ENCODE measurements around the gene OR5M11.
"Not testable (repeated sequence)": the region's sequence is repeated elsewhere in the genome, so short reads cannot be mapped to it uniquely, and the experiment has no call there.

Gene OR5M11

DNA sequence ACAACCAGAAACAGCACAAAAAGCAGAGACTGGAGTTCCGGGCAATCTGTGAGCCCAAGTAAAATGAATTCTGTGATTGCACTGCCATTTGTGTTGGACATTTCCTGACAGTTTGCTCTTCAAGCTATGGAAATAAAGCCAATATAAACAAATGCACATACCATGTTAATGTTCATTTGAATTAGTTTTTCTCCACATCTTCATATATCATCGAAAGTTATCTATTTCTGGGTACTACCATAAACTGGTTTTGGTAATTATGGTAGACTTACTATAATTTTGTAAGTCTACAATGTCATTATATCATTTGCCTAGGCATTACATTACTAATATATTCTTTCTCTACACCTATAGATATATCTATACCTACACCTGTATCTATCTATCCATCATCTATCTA is at the start of gene OR5M11:
Gene OR5M11, minus strand, starts transcription at position 101 of the 400 bp plus-strand sequence. Its CDS starts 0 bp downstream, at position 101.
- TF ChIP-seq, protein P1, sequence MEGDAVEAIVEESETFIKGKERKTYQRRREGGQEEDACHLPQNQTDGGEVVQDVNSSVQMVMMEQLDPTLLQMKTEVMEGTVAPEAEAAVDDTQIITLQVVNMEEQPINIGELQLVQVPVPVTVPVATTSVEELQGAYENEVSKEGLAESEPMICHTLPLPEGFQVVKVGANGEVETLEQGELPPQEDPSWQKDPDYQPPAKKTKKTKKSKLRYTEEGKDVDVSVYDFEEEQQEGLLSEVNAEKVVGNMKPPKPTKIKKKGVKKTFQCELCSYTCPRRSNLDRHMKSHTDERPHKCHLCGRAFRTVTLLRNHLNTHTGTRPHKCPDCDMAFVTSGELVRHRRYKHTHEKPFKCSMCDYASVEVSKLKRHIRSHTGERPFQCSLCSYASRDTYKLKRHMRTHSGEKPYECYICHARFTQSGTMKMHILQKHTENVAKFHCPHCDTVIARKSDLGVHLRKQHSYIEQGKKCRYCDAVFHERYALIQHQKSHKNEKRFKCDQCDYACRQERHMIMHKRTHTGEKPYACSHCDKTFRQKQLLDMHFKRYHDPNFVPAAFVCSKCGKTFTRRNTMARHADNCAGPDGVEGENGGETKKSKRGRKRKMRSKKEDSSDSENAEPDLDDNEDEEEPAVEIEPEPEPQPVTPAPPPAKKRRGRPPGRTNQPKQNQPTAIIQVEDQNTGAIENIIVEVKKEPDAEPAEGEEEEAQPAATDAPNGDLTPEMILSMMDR (IDR thresholded peaks at IDR 0.05; ENCODE audit: insufficient read depth, missing control alignments): no peak
- no peak for FAIRE-seq
- DNase-seq (ENCODE audit: insufficient read length, low spot score): no peak

DNA sequence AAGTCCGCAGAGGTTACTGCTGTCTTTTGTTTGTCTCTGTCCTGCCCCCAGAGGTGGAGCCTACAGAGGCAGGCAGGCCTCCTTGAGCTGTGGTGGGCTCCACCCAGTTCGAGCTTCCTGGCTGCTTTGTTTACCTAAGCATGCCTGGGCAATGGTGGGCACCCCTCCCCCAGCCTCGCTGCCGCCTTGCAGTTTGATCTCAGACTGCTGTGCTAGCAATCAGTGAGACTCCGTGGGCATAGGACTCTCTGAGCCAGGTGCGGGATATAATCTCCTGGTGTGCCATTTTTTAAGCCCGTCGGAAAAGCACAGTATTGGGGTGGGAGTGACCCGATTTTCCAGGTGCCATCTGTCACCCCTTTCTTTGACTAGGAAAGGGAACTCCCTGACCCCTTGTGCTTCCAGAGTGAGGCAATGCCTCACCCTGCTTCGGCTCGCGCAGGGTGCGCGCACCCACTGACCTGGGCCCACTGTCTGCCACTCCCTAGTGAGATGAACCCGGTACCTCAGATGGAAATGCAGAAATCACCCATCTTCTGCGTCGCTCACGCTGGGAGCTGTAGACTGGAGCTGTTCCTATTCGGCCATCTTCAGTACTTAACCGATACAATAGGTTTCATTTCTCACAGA is 49.1 kb upstream of the OR5M11 start:
- not testable (repeated sequence) for DNase-seq (ENCODE audit: insufficient read length, low spot score); FAIRE-seq

- DNase-seq (ENCODE audit: insufficient read length, low spot score): no peak
- TF ChIP-seq, protein P1 (IDR thresholded peaks at IDR 0.05; ENCODE audit: insufficient read depth, missing control alignments): no peak
- FAIRE-seq: no peak
Observed at GRCh38 chr11:56577621-56578020, 34.6 kb upstream of the OR5M11 start, which contains the start of gene OR5M10. Gene OR5M10 (minus strand): TSS chr11:56577721. CDS start chr11:56577721, 0 bp downstream.

- TF ChIP-seq, protein P1 (IDR thresholded peaks at IDR 0.05; ENCODE audit: insufficient read depth, missing control alignments): no peak
- DNase-seq (ENCODE audit: insufficient read length, low spot score) (no peak), FAIRE-seq (no peak)
Observed at GRCh38 chr11:56558574-56558973, 15.5 kb upstream of the OR5M11 start.

- DNase-seq (ENCODE audit: insufficient read length, low spot score); FAIRE-seq: not testable (repeated sequence)
Observed at GRCh38 chr11:56554691-56555090, 11.6 kb upstream of the OR5M11 start.

DNA sequence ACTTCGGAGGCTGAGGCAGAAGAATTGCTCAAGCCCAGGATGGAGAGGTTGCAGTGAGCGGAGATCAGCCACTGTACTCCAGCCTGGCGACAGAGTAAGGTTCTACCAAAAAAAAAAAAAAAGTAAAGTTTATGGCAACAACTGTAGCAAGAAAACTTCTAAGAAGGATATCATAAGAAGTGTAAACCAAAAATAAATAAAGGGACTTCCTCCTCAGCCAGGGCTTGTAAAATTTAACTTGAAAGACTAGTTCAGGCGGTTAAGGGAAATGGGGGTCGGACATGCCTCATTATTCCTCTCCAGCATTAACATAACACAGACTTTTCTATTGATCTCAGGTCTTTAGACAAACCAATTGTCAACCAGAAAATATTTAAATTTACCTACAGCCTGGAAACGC is 2.5 kb upstream of the OR5M11 start:
- no peak for DNase-seq (ENCODE audit: insufficient read length, low spot score)
- no peak for FAIRE-seq

DNA sequence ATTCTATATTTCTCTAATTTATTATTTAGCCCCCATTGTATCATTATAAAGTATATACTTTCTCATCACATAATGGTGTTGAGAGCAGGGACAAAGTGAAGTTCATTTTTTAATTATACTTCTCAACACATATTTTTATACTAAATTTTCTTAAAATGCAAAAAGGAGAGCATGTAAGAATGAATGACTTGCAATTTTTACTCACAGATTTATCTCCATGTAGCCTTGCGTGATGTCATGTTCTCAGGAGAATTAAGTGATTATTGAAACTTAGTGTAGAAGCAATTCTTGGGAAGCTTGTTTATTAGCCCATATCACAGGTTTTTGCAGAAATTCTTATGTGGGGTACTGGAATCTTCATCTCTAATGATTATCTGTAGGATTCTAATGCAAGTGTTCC is 682 bp upstream of the OR5M11 start:
- FAIRE-seq: no peak
- DNase-seq (ENCODE audit: insufficient read length, low spot score): no peak
- TF ChIP-seq, protein P1 (IDR thresholded peaks at IDR 0.05; ENCODE audit: insufficient read depth, missing control alignments): no peak

More for the DNA sequence above, 2.5 kb upstream of the OR5M11 start:
- TF ChIP-seq, protein P1 (IDR thresholded peaks at IDR 0.05; ENCODE audit: insufficient read depth, missing control alignments): no peak

GRCh38 chr11:56533054-56533740 is 9.9 kb downstream of the OR5M11 start:
- TF ChIP-seq, protein P1 (IDR thresholded peaks at IDR 0.05; ENCODE audit: insufficient read depth, missing control alignments): no peak
- DNase-seq (ENCODE audit: insufficient read length, low spot score) (no peak), FAIRE-seq (no peak)

Data from D721Med (cell line).